ENCODE measurements around the gene PNMA6E.

Gene PNMA6E

DNA sequence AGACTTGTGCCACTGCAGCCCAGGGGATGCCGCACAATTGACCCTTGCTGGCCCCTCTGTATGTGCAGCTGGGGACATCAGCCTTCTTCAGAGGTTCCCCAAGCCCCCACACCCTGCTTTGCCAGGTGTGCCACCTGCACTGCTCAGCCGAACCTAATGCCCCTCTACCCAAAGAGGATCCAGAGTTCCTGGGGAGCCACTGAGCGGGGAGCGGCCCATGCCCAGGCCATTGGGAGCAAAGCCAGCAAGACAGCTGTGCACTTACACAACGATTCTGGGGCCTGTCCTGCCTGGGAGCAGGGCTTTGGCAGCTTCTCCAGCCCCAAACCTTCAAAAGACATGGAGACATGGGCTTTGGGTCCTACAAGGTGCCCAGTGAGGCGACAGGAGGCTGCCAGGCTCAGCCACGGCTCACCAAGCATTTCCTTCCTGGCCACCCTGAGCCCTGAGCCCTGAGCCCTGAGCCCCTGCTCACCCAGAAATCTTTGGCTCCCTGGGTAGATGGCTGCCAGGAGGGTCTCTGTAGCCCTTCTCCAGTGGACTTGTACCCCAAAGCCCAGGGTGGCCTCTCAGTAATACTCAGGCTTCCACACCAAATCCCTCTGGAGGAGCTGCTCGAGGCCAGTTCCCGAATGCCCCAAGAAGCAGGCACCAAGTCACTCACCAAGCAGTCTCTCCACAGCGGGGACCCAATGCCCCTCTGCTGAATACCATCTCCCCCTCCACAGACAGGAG, 13.0 kb downstream of the PNMA6E start (continued):
- TF ChIP-seq, protein P1, sequence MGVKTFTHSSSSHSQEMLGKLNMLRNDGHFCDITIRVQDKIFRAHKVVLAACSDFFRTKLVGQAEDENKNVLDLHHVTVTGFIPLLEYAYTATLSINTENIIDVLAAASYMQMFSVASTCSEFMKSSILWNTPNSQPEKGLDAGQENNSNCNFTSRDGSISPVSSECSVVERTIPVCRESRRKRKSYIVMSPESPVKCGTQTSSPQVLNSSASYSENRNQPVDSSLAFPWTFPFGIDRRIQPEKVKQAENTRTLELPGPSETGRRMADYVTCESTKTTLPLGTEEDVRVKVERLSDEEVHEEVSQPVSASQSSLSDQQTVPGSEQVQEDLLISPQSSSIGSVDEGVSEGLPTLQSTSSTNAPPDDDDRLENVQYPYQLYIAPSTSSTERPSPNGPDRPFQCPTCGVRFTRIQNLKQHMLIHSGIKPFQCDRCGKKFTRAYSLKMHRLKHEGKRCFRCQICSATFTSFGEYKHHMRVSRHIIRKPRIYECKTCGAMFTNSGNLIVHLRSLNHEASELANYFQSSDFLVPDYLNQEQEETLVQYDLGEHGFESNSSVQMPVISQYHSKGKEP (tag by site-specific recombination; IDR thresholded peaks at IDR 0.05): no peak
- TF ChIP-seq ZNF311 (tag by site-specific recombination; IDR thresholded peaks at IDR 0.05; ENCODE audit: borderline replicate concordance): no peak
- TF ChIP-seq ZNF24 (tag by site-specific recombination; IDR thresholded peaks at IDR 0.05): no peak
- no peak for TF ChIP-seq ZNF510 (tag by site-specific recombination; IDR thresholded peaks at IDR 0.05; ENCODE audit: insufficient replicate concordance)
- no peak for TF ChIP-seq KLF9 (tag by site-specific recombination; IDR thresholded peaks at IDR 0.05; ENCODE audit: low read depth)
- TF ChIP-seq MEIS1 (CRISPR knock-in tag; IDR thresholded peaks at IDR 0.05; ENCODE audit: borderline replicate concordance): no peak
- no peak for TF ChIP-seq SP2 (tag by site-specific recombination; IDR thresholded peaks at IDR 0.05)
- TF ChIP-seq ZNF514 (tag by site-specific recombination; IDR thresholded peaks at IDR 0.05): no peak
- no peak for TF ChIP-seq GLI2 (tag by site-specific recombination; IDR thresholded peaks at IDR 0.05; ENCODE audit: borderline replicate concordance, low read depth)
- TF ChIP-seq ZNF48 (tag by site-specific recombination; IDR thresholded peaks at IDR 0.05): no peak
- TF ChIP-seq ZNF133 (tag by site-specific recombination; IDR thresholded peaks at IDR 0.05): no peak
- TF ChIP-seq MYNN (tag by site-specific recombination; IDR thresholded peaks at IDR 0.05; ENCODE audit: borderline replicate concordance): no peak
- TF ChIP-seq SCRT2 (tag by site-specific recombination; IDR thresholded peaks at IDR 0.05): no peak
- no peak for TF ChIP-seq ZBTB8A (tag by site-specific recombination; IDR thresholded peaks at IDR 0.05)
- TF ChIP-seq, protein P2, sequence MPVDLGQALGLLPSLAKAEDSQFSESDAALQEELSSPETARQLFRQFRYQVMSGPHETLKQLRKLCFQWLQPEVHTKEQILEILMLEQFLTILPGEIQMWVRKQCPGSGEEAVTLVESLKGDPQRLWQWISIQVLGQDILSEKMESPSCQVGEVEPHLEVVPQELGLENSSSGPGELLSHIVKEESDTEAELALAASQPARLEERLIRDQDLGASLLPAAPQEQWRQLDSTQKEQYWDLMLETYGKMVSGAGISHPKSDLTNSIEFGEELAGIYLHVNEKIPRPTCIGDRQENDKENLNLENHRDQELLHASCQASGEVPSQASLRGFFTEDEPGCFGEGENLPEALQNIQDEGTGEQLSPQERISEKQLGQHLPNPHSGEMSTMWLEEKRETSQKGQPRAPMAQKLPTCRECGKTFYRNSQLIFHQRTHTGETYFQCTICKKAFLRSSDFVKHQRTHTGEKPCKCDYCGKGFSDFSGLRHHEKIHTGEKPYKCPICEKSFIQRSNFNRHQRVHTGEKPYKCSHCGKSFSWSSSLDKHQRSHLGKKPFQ (tag by site-specific recombination; IDR thresholded peaks at IDR 0.05): no peak
- TF ChIP-seq ZXDB (tag by site-specific recombination; IDR thresholded peaks at IDR 0.05): no peak

DNA sequence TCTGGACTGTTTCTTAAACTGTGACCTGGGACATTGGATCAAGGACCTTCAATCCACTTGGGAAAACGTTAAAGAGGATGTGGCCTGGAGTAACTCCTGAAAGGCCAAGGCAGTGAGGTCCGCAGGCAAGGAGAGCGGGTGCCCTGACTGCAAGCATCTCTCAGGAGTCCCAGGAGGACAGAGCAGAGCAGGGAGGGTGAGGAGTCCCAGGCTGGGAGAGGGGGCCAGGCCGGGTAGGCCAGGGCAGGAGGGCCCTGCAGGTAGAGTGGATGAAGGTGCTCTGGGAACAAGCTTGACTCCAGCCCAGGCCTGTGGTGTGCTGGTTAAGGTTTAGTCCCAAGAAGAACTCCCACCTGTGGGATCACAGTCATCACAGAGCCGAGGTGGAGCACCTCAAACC, 13.8 kb downstream of the PNMA6E start:
- CTCF ChIA-PET: interaction anchor here (0.7 to 1.7 kb wide), 4 partner anchors 11 to 84 kb away, joined by 3 to 4 read pairs (median 3); partner anchors contain the start of gene HAUS7
- POLR2A ChIA-PET: no interaction called here
- Histone ChIP-seq H3K4me3 (ENCODE audit: low read depth, low read length) (no peak overlapping the region), H3K9me3 (ENCODE audit: control insufficient read depth, insufficient read depth, low read depth, low read length) (no peaks in the 10 kb centered on the region), H3K27ac (ENCODE audit: extremely low read depth, low read depth, low read length) (no peak overlapping the region), H3K36me3 (ENCODE audit: control insufficient read depth in 2 of 2, insufficient read depth in 1 of 2, low read length in 2 of 2) (no peaks in the 10 kb centered on the region), H3K4me1 (ENCODE audit: control insufficient read depth, insufficient read depth, low read length) (no peaks in the 10 kb centered on the region)
- TF ChIP-seq, protein P3, sequence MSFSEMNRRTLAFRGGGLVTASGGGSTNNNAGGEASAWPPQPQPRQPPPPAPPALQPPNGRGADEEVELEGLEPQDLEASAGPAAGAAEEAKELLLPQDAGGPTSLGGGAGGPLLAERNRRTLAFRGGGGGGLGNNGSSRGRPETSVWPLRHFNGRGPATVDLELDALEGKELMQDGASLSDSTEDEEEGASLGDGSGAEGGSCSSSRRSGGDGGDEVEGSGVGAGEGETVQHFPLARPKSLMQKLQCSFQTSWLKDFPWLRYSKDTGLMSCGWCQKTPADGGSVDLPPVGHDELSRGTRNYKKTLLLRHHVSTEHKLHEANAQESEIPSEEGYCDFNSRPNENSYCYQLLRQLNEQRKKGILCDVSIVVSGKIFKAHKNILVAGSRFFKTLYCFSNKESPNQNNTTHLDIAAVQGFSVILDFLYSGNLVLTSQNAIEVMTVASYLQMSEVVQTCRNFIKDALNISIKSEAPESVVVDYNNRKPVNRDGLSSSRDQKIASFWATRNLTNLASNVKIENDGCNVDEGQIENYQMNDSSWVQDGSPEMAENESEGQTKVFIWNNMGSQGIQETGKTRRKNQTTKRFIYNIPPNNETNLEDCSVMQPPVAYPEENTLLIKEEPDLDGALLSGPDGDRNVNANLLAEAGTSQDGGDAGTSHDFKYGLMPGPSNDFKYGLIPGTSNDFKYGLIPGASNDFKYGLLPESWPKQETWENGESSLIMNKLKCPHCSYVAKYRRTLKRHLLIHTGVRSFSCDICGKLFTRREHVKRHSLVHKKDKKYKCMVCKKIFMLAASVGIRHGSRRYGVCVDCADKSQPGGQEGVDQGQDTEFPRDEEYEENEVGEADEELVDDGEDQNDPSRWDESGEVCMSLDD (tag by site-specific recombination; IDR thresholded peaks at IDR 0.05): no peak
- TF ChIP-seq PRDM1 (tag by site-specific recombination; IDR thresholded peaks at IDR 0.05): no peak
- TF ChIP-seq ZNF23 (tag by site-specific recombination; IDR thresholded peaks at IDR 0.05; ENCODE audit: borderline replicate concordance): no peak
- no peak for TF ChIP-seq GLI2 (tag by site-specific recombination; IDR thresholded peaks at IDR 0.05; ENCODE audit: borderline replicate concordance, low read depth)
- TF ChIP-seq ZBTB20 (tag by site-specific recombination; IDR thresholded peaks at IDR 0.05): no peak
- no peak for TF ChIP-seq ZNF10 (tag by site-specific recombination; IDR thresholded peaks at IDR 0.05)
- TF ChIP-seq ZNF169 (tag by site-specific recombination; IDR thresholded peaks at IDR 0.05): no peak
- no peak for TF ChIP-seq ZNF670 (tag by site-specific recombination; IDR thresholded peaks at IDR 0.05; ENCODE audit: low read depth)

All from HEK293 (cell line).